NCI-H1105 (cell line): ENCODE measurements around the gene MSI2.

Experiments used
- DNase-seq: peaks from one replicate; lab custom pipeline; 2025; lab: John Stamatoyannopoulos, UW

The MSI2 gene

GRCh38 chr17:57370037-57370581 is 113.8 kb downstream of the MSI2 start:
- DNase-seq: no peak

DNA sequence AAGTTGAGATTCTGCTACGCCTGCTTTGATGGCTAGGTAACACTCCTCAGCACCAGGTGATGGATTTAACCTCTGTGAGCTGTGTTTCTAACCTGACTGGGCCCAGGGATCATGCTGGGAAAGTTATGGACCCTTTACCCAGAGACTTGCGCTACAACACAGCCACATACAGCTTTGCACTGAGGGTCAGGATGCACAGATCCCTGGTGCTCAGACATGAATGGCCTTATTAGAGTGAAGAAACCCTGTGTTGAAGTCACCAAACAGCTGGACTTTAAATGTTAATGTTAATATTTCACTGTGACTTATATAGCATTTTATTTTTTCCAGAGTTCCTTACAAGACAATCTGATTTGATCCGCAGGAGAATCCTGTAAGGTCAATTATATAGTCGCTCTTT is 114.3 kb downstream of the MSI2 start:
- DNase-seq: no peak

DNA sequence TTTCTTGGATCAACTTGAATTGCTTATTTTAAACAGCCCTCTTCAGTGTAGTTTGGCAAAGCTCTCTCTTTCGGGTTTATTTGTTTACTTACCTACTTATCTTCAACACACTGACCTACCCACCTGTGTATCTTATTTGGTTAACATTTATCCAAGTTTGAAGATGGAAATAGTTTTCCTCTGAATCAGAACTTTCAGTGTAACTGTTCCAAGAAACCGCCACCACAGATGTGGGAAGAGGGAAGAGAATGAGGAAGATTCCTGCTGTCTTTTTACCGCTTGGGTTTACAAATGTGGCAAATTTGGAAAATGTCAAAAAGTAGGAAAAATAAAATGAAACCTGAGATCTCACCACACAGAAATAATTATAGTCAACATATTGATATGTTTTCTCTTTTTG is 115.8 kb downstream of the MSI2 start:
- DNase-seq: no peak

DNA sequence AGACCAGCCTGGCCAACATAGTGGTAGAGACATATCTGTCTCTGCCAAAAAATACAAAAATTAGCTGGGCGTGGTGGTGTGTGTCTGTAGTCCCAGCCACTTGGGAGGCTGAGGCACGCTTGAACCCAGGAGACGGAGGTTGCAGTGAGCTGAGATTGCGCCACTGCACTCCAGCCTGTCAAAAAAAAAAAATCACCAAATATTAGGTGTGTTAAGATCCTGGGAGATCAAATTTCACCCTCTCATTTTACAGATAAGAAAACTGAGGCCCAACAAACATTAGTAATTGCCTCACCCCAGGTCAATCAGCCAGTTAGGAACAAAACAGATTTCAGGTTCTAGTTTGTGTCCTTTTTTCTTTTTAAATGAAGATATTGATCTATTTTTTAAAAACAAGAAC is 116.7 kb downstream of the MSI2 start:
- no peak for DNase-seq

- no peak for DNase-seq
Observed at GRCh38 chr17:57373756-57374155, 117.4 kb downstream of the MSI2 start.

- no peak for DNase-seq
Observed at GRCh38 chr17:57375040-57375769, 118.9 kb downstream of the MSI2 start.

DNA sequence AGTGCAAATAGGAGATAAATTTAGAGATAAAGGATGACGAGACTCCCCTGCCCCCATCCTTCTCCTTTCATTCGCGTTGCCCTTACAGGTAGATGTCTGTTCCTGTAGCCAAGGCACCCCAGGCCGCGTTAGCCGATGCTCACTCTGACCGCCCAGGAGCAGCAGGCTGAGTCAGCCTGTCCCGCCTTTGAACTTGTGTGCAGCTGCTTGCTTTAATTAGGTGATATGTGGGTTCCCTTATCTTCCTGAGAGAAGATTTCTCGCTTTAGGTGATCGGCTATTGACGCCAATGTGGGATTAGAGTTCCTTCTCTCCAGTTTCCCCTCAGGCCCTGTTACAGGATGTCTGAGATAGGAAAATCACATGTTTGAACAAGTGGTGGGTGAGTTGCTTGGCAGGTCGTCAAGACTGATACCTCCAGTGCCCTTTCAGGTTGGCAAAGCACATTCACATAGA is 119.5 kb downstream of the MSI2 start:
- no peak for DNase-seq

DNA sequence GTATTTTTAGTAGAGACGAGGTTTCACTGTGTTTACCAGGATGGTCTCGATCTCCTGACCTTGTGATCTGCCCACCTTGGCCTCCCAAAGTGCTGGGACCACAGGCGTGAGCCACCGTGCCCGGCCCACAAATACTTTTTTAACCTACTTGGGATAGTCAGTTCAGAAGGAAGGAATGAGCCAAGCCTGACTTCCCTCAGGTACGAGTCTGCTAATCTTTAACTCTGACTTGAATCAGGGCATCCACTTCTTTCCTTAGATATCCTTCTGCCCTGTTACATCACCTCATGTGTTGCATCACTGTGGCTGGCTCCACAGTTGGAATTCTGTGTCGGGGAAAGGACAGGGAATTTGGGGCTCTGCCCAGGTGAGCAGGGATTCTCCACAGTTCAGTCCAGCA is 120.8 kb downstream of the MSI2 start:
- no peak for DNase-seq

- no peak for DNase-seq
Observed at GRCh38 chr17:57379237-57379894, 123.0 kb downstream of the MSI2 start.

DNA sequence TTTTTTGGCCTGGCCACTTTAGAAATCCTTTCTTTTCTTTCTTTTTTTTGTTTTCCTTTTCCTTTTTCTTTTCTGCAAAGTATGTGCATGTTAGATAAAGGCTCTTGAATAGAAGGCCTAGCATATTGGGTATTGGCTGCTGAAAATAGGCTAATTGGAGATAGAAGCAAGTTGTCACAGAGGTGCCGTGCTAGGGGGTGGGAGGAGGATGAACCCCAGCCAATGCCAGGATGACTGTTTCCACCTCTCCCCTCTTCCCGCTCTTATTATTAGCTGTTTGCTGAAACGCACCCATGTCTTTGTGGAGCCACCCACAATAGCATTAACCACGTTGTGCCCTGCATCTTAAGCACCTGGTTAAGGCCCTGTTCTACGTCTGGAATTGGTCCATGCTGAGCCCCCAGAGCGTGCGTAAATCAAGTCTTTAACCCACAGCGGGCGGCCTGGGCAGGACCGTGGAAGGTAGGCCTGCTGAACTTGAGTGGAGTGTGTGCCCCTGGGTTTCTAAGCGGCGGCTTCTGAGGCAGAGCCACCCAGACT is 123.6 kb downstream of the MSI2 start:
- DNase-seq: no peak

DNA sequence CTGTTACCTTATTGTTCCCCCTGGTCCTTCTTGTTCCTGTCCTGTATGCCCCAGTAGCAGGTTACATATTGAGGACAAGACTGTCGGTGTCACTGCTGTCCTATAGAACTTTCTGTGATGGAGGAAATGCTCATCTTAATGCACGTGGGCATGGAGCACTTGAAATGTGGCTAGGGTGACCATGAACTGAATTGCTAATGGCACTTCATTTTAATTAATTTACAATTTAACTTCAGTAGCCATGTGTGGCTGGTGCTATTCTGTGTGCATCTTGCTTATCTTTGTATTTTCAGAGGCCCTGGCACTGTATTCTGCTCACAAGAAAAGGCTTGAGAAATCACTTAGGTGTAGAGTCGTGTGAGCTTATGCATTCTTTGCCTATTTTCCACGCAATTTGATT is 125.2 kb downstream of the MSI2 start:
- DNase-seq: no peak

GRCh38 chr17:57384219-57384618 is 127.9 kb downstream of the MSI2 start:
- DNase-seq: no peak

GRCh38 chr17:57385975-57386374 is 129.7 kb downstream of the MSI2 start:
- no peak for DNase-seq

- DNase-seq: no peak
Observed at GRCh38 chr17:57387575-57387974, 131.3 kb downstream of the MSI2 start.

DNA sequence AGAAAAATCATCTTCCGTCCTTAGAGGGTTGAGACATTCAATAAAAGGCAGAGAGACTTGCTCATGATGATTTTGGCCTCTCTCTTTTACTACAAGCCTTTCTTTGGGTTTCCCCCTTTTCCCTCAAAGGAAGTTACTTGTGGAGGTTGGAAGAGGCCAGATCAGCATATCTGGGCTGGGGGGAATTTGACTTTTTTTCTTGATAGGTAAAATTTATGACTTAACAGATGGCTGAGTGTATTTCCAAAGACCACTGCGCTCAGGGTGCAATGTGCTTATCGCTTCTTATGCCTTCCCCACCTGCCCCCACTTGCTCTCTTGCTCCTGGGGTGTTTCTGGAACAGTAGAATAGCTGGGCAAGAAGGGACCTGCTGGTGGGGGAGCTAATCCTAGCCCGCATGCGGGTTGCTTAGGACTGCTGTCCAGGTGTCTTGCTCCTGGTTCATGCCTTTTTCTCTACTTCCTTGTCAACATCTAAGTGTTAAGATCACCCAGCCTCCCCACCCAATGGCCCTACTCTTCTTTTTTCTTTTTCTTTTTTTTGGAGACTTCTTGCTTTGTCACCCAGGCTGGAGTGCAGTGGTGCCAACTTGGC is 131.9 kb downstream of the MSI2 start:
- DNase-seq: no peak

DNA sequence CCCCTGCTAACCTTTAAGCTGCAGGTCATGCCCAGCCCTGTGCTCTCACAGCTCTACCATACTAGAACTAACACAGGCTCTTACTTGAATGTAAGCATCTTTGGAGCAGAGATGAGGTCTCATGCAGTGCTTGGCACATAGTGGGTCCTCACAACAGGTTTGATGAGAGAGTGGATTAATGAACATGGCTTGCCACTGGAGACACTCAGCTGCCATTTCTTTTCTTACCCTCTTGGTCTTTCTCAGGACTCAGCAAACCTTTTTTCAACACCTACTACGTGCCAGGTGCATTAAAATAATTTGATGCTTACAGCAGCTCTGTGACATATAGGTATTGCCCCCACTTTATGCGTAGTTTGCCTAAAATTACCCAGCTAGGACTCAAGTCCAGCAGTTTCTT is 133.2 kb downstream of the MSI2 start:
- no peak for DNase-seq

GRCh38 chr17:57391076-57391825 is 134.9 kb downstream of the MSI2 start:
- DNase-seq: no peak

GRCh38 chr17:57391857-57392471 is 135.6 kb downstream of the MSI2 start:
- no peak for DNase-seq

DNA sequence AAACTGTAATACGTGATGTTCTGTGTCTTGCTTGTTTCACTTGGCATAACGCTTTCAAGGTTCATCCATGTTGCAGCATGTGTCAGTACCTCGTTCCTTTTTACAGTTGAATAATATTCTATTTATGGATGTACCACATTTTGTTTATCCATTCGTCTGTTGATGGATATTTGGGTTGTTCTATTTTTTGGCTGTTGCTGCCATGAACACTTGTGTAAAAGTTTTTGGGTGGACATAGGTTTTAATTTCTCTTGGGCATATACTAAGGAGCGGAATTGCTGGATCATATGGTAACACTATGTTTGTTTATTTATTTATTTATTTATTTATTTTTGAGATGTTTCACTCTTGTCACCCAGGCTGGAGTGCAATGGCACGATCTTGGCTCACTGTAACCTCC is 137.0 kb downstream of the MSI2 start:
- DNase-seq: no peak

GRCh38 chr17:57394375-57394774 is 138.1 kb downstream of the MSI2 start:
- no peak for DNase-seq

GRCh38 chr17:57395721-57396321 is 139.5 kb downstream of the MSI2 start:
- DNase-seq: no peak
